HG03039 (cell line): ENCODE results near the gene ERN1.

Source experiments
- ATAC-seq: cut with Tn5 transposase; IDR thresholded peaks from one replicate; pipeline ENCODE4 v1.9.1; 2021; ENCODE audit warnings: mild to moderate bottlenecking, moderate library complexity; ENCODE audit not compliant: unreplicated experiment

The ERN1 gene

DNA sequence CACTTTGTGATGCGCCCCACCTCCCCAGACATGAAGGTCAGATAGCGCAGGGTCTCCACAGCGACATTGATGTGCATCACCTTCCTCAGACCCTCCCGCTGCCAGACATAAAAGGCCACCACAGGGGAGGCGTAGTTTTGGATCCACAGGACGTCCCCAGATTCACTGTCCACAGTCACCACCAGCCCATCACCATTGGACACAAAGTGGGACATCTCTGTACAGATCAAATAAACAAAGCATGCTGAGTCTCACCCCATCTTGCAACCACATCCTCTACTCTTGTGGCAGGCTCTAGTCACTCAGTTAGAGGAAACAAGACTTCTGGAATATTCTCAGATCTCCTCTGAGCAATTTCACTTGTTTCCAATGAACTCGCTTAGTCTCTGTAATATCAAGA is 63.2 kb downstream of the ERN1 start:
- ATAC-seq = no peak

DNA sequence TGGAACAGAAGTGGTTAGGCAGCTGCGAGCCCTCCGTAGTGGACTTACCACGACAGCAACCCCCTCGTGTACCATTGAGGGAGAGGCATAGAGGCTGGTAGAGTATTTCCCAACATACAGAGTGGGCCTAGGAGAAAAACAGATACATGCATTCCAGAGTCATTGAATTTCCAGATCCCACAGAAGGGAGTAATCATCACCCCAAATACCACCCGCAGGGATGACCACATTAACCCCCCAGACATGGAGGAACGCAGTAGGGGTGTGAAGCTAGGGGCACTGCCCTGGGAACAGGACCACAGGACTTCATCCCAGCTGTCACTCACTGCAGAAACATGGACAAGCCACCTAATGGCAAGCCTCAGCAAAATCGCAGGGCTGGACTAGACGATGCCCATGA is 64.8 kb downstream of the ERN1 start:
- no peak for ATAC-seq

DNA sequence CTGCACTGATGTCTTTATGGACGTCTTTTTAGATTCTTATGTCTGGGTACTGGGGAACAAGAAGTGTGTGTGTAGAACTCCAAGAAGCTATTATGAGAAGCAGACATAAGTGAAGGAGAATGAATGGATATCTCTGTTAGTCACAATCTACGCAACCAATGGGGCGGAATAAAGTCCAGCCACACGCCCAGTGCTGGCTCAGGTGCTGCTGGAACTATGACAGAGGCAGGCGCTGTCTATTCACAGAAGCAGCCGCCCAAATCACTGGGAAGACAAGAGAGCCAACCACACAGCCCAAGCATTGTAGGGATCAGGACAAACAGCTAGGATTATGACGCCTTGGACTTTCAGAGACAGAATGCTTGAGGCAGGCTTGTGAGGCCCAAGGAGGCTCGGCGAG is 65.6 kb downstream of the ERN1 start:
- no peak for ATAC-seq

DNA sequence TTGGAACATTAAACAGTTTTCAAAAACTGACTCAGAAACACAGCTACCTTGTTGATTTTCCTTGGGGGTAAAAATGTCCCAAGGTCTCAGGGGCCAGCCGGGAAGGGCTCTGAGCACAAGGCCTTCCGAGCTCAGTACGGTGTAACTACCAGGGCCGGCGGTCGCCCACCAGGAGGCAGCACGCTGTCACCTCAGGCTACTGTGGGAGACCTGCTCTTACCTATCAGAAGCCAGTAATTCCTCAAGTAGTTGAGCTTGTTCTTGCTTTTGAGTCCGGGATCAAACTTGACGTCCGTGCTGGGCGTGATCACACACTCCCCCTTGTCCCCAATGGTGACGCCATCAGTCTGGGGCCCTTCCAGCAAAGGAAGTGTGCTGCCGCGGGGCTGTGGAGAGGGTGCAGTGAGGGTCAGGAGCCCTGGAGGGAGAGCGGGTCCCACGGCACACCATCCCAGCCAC is 66.1 kb downstream of the ERN1 start:
- ATAC-seq = no peak

DNA sequence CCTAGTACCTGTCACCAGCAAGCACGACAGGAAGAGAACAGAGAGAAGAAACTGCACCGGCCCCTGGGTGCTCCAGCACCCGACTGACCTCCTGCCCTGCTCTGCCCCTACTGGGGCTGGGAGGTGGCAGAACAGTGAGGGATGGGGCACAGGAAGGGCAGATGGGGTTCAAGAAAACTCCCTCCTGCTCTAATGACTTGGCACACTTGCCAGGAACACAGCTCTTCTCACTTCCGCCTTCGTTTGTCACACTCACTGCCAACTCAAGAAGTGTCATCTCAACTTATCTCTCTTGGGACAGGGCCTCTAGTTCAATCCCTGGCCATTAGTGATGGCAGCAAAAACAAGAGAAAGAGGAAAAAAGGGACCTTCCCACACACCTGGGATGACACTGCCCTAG is 66.9 kb downstream of the ERN1 start:
- ATAC-seq = no peak

DNA sequence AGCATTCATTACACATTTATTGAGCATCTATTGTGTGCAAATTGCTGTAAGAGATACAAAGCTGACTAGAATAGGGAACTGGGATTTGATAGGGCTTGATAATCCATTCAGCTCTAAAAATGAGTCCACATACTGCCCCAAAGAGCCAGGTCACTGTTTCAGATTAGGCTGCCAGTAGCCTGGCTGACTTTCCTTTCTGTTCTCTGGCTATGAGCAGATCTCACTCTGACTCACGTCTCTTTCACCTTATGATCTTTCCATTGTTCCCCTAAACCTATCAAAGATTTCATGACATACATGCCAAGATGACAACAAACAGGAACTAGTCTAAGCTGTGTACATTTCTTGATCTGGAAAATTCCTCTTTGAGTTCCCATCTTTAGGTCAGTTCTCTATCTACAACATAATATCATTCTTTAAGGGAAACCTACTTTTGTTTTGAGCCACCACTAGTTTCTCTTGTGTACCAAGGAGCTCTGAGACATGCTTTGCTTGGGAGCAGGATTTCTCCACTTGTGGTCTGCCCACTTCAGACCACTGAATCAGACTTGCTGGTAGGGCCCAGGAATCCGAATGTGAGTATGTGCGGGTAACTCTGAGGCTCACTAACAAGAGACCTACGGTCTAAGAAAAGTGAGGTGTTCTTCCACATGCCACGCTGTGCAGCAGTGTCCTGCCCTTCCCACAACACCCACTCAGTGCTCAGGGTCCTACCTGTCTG is 68.6 kb downstream of the ERN1 start:
- ATAC-seq = no peak

DNA sequence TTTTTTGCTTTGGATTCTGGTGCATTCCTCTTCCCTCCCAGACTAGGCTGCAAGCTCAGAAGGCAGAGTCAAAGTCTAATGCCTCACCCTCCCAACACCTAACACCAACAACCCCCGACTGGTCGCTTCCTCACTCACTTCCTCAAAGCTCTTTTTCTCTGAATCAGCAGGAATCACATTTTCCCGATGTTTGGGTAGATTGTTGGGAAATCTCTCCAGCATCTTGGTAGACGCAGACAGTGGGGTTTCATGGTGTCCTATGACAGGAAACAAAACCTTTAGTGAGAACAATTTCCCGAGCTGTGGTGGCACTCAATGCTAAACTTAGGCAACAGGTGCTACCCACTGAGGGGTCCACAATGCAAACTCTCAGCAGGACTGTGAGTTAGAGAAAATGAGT is 69.6 kb downstream of the ERN1 start:
- ATAC-seq = no peak

DNA sequence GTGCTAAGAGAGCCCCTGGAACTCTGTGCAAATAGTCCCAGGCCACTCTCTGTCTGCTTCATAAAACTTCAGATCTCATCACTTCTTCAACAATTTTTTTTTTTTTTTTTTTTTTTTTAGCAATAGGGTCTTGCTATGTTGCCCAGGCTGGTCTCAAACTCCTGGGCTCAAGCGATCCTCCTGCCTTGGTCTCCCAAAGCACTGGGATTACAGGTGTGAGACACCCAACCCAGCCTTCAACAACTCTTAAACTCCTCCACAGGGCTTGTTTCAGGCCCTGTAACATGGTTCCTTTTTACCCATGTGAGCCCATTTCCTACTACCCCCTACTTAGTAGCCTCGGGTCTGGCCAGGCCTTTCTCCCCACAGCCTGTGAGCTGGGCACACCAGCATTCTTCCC is 70.2 kb downstream of the ERN1 start:
- ATAC-seq = no peak

DNA sequence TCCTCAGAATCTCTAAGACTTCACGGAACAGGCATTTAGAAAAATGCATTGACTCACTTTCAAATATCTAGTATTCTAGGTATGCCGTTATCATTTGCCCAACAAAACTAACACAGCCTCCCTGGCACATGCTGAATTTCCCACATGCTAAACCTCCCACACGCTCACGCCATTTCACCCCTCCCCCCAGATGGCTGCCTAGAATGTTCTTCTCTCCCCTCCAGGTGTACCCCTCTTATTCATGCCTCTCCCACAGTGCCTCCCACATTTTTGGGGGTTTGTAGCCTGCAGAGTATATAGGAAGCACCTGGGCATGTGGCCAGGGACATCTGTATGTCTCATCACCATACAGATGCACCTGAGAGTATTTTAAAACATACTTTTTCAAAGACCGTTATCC is 71.3 kb downstream of the ERN1 start:
- no peak for ATAC-seq

DNA sequence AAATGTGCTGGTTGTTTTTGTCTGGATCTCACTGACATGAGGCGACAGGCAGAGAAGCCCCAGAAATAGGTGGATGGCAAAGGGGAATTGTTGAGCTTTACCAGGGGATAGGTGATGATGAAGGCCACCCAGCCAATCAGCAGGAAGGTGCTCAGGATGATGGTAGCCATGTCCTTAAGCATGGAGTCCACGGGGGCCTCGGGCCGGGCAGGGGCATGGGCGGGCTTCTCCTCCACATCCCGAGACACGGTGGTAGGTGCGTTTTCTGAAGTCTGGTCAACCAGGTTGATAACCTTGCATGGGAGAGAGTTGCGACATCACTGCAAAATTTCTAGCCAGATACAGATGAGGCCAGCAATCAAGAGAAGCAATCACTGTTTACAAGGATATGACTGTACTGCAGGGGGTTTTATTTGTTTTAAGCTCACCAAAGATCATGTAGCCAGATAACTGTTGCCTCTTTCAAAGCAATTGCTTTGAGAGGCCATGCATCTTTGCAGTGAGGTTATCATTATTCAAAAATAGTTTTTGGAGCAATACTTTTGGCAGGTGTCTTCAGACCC is 72.2 kb downstream of the ERN1 start:
- ATAC-seq = no peak

DNA sequence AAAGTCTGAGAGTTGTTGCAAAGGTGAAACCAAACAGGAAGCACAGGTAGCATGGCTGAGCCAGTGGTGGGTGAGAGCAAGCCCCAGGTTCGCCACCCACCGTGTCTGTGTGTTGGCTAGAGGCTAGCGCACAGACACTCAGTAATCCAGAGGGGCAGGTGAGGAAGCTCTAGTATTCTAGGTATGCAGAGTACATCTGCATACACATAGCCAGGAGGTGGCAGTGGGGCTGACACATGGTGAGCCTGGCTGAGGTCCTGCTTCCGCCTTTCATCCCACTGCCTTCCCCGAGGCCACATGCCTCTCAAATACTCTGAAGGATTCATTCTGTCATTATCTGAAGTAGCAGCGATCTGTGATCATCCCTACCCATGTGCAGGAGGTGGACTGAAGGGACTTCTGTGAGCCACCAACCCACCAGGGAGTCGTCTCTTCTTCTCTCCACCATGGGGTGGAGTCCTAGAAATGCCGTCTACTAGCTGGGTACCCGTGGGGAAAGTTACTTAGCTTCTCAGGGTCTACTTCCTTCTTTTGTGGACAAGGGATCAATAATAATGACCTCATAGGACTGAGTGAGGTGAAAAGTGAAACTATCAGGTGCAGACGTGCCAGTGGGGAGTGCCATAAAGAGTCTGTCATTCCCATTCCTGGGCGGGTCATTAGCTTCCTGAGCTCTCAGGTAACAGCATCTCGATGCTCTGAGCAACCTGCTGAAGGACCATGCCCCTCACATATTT is 73.5 kb downstream of the ERN1 start:
- ATAC-seq = peak; percentile 43

DNA sequence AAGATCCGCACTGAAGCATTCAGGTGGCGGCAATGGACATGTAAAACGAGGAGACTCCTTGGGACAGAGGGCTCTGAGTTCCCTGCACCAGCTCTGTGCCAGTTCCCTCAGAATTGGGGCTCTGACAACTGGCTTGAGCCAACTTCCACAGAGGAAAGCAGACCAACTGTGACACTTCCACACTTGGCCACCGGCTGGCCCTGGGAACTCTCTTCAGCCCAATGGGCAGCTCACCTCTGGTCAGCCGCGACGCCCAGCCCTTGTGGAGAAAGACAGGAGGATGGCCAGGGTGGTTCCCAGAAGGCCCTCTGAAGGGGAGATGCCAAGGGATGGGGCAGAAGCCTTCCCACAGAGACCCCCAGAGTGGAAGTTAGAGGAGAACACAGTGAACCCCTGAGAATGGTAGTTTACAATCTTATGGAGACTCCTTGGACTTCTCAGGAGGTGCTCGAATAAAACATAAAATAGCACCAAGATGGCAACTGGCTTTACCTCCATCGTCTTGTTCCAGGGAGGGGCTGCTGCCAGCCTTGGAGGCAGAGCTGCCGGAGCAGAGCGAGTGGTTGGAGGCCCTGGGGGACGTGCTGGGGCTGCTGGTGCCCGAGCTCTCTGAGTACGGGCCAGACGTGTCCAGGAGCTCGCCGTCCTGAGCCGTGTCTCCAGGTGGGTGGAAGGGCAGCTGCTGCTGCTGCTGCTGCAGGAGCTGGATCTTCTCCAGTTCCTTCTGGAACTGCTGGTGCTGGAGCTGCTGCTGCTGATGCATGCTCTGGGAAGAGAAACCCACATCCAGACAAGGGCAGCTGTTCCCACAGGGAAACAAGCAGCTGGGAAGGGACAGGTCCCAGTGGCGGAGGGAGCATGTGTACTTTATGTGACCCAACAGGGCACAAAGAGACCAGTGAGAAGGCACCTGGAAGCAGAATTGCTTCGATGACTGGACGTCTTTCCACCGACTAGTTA is 74.5 kb downstream of the ERN1 start:
- ATAC-seq = no peak

DNA sequence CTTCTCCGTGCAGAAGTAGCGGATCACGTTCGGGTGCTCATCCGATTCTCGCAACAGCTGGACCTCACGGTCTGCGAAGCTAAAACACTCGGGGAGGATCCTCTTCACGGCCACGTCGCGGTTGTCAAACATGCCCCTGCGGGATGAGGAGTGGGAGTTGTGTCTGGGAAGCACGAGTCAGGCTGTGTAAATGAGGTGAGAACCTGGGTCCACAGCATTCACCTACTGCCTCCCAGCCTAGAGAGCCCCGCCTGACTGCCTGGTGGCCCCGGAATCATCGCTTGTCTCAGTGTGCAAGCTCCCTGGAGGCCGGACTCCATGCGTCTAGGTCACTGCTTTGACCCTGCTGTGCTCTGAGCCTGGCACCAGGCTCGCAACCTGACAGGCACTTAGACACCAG is 75.6 kb downstream of the ERN1 start:
- no peak for ATAC-seq

DNA sequence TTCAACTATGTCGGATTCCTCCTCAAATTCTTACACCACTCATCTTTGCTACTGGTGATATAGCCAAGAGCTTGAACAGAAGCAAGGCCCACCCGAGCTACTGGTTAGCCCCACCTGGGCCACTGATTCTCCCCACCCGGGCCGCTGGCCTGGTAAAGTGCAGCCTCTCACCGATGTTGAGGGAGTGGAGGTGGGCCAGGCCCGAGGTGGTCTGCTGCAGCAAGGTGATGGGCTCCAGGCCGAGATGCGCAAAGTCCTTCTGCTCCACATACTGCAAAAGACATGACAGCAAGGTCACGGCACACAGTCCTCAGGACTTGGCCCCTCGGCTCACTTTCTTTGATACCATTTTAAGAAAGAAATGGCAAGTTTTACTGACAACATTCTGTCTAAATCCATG is 76.8 kb downstream of the ERN1 start:
- no peak for ATAC-seq

DNA sequence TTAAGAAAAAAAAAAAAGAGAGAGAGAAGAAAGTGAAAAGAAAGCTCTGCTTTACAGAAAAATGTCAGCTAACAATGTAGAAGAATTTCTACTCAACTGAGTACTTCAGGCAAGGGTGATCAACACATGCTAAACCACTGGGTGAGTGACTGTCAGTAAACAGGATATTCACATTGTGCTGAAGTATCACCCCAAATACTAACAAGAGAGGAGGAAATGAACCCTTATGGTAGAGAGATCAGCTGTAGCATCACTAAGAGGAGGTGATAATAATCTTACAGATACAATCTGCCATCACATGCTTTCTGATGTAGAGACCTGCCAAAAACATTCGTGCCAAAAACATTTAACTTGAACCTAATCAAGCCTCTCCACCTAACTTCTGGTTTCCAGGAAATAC is 78.8 kb downstream of the ERN1 start:
- ATAC-seq = no peak

DNA sequence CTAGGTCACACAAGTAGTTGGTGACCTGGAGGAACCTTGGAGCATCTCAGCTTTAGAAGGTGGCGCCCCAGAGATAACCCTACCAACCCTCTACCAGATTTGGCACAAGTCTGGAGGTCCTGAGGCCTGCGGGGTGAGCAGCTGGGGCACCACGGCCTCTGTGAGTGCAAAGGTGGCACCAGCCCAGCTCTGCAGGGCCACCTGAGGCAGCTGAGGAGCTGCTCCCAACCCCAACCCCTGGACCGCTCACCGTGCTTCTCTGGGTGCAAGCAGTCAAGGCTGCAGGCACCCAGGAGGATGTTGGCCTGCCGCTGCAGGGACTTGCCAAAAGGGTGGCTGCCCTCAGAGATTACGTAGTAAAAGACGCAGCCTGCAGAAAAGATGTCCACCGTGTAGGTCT is 81.1 kb downstream of the ERN1 start:
- ATAC-seq = no peak

DNA sequence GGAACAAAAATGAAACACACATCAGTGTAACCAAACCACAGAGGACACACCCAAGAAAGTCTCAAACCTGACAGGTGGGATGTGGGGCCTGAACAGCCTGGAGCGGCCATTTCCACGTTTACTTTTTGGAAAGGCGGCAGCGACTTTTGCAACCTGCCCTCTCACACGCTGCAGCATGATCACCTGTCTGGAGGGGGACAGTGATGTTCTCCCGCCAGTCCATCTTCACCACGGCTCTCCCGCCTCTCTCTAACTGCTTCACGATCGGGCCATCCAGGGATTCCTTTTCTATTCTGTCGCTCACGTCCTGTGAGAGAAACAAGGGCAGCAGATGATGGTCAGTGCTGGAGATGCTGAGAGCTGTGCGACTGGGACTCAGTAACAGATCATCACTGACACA is 84.8 kb downstream of the ERN1 start:
- no peak for ATAC-seq

DNA sequence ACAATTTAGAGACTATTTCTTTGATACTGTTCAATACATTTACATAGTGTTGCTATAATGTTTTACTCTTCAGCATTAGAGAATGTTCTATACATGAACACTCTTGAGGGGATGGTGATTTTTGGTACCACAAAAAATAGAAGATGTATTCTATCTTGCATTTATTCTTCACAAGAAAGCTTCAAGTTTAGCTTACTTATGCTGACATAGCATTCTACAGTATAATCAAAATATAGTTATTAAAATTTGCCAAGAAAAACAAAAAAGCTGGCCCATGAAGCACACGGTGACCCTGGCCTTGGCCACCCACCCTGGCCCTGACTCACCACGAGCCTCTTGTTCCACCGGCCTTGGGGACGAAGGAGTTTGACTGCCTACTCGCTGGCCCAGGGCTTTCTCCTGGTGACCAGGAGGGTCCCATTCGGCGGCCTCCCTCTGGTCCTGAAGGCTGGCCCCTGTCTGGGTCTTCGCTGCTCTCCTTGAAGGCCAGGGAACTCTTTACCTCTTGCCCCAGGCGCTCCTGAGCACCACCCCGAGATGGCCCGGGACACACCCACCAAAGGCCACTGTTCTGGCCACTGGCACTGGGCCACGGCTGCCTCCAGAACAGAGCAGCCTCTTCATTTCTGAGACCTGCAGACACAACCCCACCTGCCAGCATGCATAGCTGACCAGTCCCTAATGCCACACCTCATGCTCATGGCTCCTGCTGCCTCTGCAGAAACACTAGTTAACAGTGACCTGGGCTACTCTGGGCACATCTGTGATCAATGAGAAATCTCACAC is 87.1 kb downstream of the ERN1 start:
- no peak for ATAC-seq

DNA sequence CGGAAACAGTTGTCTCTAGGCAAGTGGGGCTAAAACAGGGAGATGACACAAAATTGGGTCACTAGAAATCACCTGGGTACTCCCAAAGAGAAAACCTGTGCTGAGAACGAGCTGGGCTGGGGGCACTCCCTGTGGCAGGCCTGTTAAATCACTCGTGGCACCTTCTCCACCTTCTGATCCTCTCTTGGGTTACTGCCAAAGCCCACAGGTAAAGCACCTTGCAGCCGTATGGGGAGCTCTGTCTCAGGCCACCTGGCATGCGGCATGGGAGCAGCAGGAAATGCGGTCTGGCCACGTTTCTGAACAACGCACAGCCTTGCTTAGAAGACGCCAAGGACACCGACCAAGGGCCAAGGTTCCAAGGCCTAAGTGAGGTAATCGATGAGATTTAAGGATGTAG is 88.0 kb downstream of the ERN1 start:
- no peak for ATAC-seq

DNA sequence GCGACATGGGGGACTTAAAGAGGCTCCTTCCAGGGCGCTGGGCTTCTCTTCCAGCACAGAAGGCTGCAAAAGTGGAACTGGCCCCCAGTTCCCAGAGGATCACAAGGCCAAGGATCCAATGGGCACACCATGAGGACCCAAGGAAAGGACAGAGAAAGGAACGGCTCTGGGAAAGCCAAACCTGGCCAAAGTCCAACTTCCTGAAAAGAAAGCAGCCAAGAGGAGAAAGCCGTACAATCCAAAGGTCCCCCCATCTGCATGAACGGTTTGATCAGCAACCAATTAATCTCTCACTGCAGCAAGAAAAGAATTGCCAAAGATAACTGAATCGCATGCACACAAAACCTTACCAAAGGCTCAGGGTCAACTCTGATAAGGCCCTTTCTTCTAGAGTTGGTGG is 89.7 kb downstream of the ERN1 start:
- ATAC-seq = no peak

DNA sequence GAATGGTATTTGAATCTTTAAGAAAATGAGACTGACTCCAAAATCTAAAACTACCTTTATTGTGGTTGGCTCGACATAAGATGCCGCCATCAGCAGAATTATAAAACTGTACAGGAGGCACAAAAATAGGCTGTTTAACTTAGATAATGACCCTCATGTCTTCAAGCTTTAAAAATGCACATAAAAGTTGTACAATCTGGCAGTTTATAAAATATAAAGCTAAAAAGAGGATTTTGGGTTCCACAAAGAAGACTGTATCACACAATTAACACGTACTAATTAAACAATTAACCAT is 90.9 kb downstream of the ERN1 start:
- no peak for ATAC-seq
